ENCODE results near the gene SAMD15. TPM values are rescaled to one million over a fixed set of nuclear protein-coding genes. Genes with fewer than 3 reads are reported as not detected.

The SAMD15 gene
- total RNA-seq, 4 donors from 2014 or later: 0.51 to 1.7 (median 0.88) TPM; not detected in 1

DNA sequence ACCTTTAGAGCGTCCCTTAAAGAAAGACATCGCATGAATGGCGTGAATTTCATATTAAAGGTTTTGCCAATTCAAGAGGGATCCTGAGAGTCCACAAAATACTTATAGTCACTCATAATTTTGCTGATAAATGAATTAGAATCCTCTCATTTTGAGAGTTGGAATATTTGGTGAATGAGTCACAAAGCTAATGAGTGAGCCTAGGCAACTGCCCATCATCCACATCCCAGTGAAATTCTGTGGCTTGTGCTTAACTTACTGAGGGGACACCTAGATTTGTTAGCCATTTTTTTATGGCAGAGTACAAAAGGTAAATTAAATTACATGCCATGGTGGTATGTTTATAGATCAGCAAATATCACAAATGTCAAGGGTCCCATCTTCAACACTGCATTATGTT lies 58.9 kb downstream of the SAMD15 start:
- TF ChIP-seq, protein P1, sequence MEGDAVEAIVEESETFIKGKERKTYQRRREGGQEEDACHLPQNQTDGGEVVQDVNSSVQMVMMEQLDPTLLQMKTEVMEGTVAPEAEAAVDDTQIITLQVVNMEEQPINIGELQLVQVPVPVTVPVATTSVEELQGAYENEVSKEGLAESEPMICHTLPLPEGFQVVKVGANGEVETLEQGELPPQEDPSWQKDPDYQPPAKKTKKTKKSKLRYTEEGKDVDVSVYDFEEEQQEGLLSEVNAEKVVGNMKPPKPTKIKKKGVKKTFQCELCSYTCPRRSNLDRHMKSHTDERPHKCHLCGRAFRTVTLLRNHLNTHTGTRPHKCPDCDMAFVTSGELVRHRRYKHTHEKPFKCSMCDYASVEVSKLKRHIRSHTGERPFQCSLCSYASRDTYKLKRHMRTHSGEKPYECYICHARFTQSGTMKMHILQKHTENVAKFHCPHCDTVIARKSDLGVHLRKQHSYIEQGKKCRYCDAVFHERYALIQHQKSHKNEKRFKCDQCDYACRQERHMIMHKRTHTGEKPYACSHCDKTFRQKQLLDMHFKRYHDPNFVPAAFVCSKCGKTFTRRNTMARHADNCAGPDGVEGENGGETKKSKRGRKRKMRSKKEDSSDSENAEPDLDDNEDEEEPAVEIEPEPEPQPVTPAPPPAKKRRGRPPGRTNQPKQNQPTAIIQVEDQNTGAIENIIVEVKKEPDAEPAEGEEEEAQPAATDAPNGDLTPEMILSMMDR (IDR thresholded peaks at IDR 0.05; ENCODE audit: low read depth): no peak

DNA sequence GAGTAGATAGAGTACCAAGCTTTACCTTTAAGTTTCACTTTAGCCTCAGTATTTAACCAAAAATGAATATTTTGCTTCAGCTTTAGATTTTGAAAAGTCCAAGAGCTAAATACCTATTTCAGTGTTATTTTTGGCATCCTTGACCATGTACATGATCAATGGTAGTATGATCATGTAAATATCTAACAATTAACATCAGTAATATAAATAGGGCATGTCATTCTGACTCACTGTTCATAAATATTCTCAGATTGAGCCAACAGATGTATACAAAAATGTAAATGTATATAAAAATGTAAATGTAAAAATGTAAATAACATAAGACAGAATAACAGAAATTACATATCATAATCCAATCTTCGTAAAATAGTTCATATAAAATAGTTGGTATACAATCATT lies 61.4 kb downstream of the SAMD15 start:
- TF ChIP-seq, protein P1 (IDR thresholded peaks at IDR 0.05; ENCODE audit: low read depth): no peak

DNA sequence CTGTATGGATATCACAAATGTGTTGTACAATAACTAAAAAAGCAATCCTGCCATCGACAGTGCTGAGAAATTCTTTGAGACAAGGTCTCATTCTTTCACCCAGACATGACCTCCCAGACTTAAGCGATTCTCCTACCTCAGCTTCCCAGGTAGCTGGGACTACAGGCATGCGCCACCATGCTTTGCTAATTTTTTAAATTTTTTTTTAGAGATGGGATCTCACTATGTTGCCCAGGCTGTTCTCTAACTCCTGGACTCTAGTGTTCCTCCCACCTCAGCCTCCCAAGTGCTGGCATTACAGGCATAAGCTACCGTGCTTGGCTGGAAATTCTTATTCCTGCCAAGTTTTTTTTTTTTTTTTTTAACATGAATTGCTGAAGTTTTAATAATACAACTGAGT lies 62.7 kb downstream of the SAMD15 start:
- TF ChIP-seq, protein P1 (IDR thresholded peaks at IDR 0.05; ENCODE audit: low read depth): no peak

Other genes with a start within 250 kb of the SAMD15 start
- gene ZDHHC22, start 235.6 kb upstream of the SAMD15 start, total RNA-seq: not detected
- under 1 TPM in 1 of 4 donors, not detected in 3; 0.17 TPM for gene TMEM63C, start 195.6 kb upstream of the SAMD15 start, total RNA-seq
- gene NGB, start 106.2 kb upstream of the SAMD15 start, total RNA-seq: not detected
- 10 to 100 TPM in 3 of 4 donors, 1 to 10 TPM in 1; 6.2 to 33.0 (median 13.9) TPM for gene POMT2, start 56.5 kb upstream of the SAMD15 start, total RNA-seq
- gene GSTZ1, start 56.3 kb upstream of the SAMD15 start, total RNA-seq: 10 to 100 TPM in 3 of 4 donors, 1 to 10 TPM in 1; 6.5 to 52.4 (median 24.3) TPM
- gene TMED8, start 285 bp upstream of the SAMD15 start, total RNA-seq: 10 to 100 TPM in 2 of 4 donors, 1 to 10 TPM in 2; 9.2 to 14.3 (median 11.6) TPM
- under 1 TPM in 2 of 4 donors, not detected in 2; 0.22 to 0.51 TPM for gene NOXRED1, start 46.1 kb downstream of the SAMD15 start, total RNA-seq
- 10 to 100 TPM; 18.1 to 27.1 (median 24.3) TPM for gene VIPAS39, start 80.2 kb downstream of the SAMD15 start, total RNA-seq
- 100 to 1,000 TPM in 1 of 4 donors, 10 to 100 TPM in 3; 78.7 to 114 (median 84.9) TPM for gene AHSA1, start 80.7 kb downstream of the SAMD15 start, total RNA-seq
- under 1 TPM in 1 of 4 donors, not detected in 3; 0.16 TPM for gene ISM2, start 121.4 kb downstream of the SAMD15 start, total RNA-seq
- gene SPTLC2, start 239.3 kb downstream of the SAMD15 start, total RNA-seq: 10 to 100 TPM; 48.1 to 61.8 (median 56.3) TPM